Stimulated activated CD4-positive, alpha-beta T cell treated with anti-CD3 and anti-CD28 coated beads, Interleukin-2, amount 100 ng/mL, for 4 hours (primary cell): ENCODE results near the gene NCOA1.
A peak's percentile ranks its signal among the peaks of the same experiment; 100 is the strongest.
"Not testable (repeated sequence)": the region's sequence is repeated elsewhere in the genome, so short reads cannot be mapped to it uniquely, and the experiment has no call there.

Experiments used
- DNase-seq: peaks from one replicate; pipeline ENCODE4 v3.0.0-alpha.2; 2020; ENCODE audit warnings: low read depth

NCOA1 gene

DNA sequence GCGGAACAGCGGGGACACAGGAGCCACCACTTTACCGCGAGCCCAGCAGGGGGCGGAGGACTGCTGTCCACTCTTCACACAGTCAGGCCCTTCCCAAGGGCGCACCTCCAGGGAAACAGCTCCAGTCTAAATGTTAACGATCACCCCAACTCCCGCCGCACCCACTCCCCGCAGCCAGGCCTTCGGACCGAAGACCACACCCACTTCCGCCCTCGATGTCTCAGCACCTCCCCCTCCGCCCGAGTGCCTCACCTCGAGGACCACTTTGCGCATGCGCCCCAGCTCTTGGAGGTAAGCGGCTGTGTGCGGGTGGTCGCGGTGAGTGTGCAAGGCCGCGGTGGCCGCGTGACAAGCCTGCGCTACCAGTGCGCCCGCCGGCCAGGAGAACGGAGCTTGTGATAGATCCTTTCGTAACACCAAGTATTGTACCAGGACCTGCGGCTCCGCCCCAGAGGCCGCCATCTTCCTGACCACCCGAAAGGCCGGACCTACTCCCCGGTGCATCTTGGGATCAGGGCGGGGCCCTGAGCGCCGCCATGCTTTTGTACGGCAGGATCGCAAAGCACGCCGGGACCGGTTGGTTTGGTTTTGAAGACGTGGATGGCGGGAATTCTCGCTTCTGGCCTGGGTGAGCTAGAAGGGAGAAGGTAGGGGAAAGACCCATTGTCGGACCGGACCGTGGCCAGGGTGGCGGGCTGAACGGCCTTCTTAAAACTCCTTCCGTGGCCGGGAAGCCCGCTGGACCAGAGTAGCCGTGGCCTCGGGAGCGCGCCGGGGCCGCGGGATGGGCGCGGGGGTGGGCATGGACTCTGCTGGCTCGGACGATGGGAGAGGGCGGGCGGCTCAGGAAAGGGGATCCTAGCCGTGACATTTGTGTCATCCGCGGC, 302.1 kb downstream of the NCOA1 start, which contains the start of the genes CENPO and PTRHD1:
CENPO (plus strand) TSS at position 552 of the 887 bp plus-strand sequence. CDS start 495 bp downstream, outside the sequence.
PTRHD1 (minus strand) TSS at position 518 of the 887 bp plus-strand sequence; CDS start at position 504, 14 bp downstream.
- peak; percentile 92 for DNase-seq

- DNase-seq: no peak
Observed at GRCh38 chr2:24793761-24794435, 302.8 kb downstream of the NCOA1 start.

- no peak for DNase-seq
Observed at GRCh38 chr2:24797644-24798043, 306.6 kb downstream of the NCOA1 start.

DNA sequence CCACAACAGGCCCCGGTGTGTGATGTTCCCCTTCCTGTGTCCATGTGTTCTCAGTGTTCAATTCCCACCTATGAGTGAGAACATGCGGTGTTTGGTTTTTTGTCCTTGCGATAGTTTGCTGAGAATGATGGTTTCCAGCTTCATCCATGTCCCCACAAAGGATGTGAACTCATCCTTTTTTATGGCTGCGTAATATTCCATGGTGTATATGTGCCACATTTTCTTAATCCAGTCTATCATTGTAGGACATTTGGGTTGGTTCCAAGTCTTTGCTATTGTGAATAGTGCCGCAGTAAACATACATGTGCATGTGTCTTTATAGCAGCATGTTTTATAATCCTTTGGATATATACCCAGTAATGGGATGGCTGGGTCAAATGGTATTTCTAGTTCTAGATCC, 309.4 kb downstream of the NCOA1 start:
- not testable (repeated sequence) for DNase-seq

DNA sequence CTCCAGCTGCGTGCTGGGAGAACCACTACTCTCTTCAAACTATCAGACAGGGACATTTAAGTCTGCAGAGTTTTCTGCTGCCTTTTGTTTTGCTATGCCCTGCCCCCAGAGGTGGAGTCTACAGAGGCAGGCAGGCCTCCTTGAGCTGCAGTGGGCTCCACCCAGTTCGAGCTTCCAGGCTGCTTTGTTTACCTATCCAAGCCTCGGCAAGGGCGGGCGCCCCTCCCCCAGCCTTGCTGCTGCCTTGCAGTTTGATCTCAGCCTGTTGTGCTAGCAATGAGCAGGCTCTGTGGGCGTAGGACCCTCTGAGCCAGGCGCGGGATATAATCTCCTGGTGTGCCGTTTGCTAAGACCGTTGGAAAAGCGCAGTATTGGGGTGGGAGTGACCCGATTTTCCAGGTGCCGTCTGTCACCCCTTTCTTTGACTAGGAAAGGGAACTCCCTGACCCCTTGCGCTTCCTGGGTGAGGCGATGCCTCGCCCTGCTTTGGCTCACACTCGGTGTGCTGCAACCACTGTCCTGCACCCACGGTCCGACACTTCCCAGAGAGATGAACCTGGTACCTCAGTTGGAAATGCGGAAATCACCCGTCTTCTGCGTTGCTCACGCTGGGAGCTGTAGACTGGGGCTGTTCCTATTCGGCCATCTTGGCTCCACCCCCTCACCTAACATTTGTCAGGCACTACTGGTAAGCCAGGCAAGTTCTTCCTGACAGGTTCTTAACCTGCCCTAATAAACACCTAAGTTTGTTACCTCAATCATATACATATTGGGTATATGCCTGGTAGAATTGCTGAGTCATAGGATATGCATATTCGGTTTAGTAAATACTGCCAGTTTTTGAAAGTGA, 315.0 kb downstream of the NCOA1 start:
- not testable (repeated sequence) for DNase-seq

DNA sequence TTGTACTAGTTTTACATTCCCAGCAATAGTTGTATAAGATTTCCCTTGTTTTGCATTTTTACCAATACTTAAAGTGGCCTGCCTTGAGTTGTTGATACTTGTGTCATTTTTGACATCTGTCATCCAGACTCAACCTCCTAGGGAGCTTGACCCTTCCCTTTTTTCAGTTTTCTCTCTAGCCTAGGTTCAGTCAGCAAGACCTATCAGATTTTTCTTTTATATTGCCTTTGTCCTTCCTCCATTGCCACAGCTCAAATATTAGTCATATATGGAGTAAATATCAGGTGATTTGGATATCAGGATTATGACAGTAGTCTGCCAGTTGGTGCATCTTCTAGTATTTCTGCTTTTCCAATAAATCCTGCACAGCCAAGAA, 315.6 kb downstream of the NCOA1 start:
- no peak for DNase-seq

- no peak for DNase-seq
Observed at GRCh38 chr2:24809316-24810007, 318.4 kb downstream of the NCOA1 start.

DNA sequence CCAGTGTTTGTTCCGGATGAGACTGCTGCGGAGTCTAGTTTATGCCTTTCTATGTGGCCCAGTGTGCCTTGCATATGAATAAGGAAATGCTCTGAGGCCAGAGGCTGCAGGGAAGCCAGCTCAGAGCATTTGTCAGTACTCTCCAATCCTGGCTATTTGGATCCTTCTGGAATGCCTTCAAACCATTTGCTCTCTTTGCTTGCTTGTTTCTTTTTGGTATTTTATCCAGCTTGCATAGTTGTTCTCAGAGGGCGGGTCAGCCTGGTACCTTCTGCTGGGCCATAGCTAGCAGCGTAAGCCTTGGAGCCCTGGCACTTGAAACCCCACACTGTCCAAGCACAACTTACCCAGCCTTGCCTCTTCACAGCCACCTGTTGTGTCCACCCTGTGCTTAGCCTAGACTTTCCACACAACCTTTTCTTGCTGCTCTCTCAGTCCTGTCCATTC, 322.7 kb downstream of the NCOA1 start:
- DNase-seq: no peak

GRCh38 chr2:24814516-24814915, 323.5 kb downstream of the NCOA1 start:
- DNase-seq: no peak

DNA sequence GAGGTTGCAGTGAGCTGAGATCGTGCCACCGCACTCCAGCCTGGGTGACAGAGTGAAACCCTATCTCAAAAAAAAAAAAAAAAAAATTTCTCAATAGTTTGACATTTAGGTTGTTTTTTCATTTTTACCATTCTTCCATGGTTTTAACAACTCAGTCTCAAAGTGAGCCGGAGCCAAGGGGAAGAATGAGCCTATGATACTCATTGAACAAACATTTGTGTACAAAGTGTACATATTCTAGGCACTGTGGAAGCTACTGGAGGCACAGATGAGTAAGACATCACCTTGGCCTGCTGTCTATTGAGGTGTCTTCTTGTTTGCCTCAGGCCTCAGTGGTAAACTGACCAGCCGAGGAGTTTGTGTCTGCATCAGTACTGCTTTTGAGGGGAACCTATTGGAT, 324.1 kb downstream of the NCOA1 start:
- DNase-seq: no peak

DNA sequence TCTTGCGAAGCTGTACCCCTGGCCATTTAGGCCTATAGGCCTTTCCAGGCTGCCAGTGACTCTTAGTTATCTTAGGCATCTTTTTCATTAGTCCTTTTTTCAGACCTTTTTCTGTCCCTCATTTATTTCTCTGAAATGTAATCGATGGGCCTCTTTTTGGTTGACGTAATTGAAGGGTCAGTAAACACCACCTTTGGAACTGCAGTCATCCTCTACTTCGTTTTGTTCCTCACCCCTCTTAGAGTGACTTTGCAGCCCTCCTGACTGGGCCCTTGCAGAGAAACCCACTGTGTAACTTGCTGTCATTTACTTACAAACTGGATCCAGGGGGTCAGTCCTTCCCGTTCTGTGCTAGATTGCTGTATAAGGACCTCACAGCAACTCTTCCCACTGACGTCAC, 325.4 kb downstream of the NCOA1 start:
- no peak for DNase-seq

DNA sequence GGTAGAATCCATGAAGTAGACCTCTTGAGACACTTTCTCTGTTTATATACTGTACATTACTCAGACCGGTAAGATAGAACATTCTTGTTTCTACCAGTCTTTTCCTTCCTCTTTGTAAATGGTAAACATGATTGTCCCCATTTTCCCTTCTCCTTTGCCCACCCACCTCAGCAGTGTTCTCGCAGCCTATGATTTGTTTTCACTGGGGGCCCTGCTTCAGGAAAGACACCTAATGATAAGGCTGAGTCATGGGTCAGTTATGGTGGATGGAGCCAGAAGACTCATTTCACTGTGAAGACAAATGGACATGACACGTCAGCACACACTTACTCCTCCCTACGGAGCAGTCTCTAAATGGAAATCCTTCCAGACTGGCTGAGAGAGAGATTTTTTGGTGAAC, 325.8 kb downstream of the NCOA1 start:
- DNase-seq: no peak

GRCh38 chr2:24818721-24819167, 327.7 kb downstream of the NCOA1 start:
- no peak for DNase-seq

DNA sequence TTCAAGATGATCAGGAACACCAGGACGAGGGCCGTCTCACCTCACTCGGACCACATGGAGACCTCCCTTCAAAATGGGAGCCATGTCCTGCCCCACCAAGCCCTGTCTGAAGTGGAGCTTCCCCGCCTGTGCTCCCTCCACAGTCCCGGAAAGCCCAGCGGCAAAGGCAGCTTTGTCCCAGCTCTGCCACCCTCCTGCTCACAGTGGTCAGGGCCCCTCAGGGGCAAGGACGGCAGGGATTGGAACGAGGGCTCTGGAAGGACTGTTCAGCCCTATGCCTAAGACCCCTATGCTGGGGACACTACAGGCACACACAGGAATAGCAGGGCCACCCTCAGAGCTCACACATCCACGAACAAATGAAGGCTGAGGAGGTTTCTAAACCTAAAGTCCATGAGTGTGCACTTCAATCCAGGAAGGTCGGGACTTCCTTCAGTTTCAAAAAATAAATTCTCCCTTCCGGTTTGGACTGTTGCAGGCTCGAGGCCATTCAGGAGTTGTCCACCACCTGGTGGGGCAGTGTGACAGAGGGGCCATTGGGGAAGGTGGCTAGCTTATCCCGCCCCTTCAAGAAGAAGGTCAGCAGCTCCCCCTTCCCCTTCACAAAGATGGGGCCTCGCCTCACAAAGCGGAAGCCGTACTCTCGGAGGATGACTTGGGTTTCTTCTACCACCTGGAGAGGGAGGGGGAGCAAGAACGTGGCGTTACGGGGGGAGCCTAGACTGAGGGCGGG, 328.6 kb downstream of the NCOA1 start:
- DNase-seq: no peak

- DNase-seq: no peak
Observed at GRCh38 chr2:24820175-24820513, 329.1 kb downstream of the NCOA1 start.
